Measurements from ENCODE around the gene BCL2.
A peak's percentile ranks its signal among the peaks of the same experiment; 100 is the strongest.

BCL2 gene

DNA sequence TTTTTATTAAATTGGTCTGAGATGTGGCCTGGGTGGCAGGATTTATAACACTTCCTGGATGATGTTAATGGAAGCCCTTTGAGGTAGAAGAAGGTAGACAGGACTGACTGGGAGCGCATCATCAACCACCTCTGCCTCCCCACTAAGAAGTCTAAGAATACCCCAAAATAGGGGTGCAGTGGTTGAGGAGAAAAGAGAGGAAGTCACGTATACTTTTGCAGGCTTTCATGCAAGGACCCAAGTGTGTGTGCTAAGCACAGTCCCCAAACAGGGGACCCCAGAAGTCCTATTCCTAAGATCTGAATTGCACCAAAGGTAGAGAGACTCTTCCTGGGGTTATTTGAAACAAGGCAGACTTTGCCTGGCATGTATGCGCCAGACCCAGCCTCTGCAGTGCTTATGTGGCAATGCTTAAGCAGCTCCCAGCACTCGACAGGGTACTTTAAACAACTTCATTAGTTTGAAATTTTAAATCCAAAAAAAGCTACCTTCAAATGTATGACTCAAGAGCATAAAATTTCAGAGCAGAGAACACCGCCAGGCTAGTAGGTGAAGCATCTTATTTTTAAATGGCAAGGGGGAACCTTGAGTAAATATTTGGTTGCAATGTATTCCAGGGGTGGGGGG lies 35.3 kb downstream of the BCL2 start:
- WGBS, 2 experiments (ENCODE audit: insufficient coverage in 2 of 2): 100% methylated on average over 2 to 4 of the region's 5 CpGs
- Histone ChIP-seq H3K4me3 (ENCODE audit: extremely low read depth, insufficient read depth, low read length, poor library complexity, severe bottlenecking) (no peak overlapping the region), H3K4me1 (ENCODE audit: control insufficient read depth, insufficient read depth, low read length, poor library complexity, severe bottlenecking) (no peaks in the 10 kb centered on the region), H3K36me3 (ENCODE audit: control insufficient read depth, insufficient read depth, low read length) (no peaks in the 10 kb centered on the region), H3K27ac (ENCODE audit: low read depth, low read length, severe bottlenecking) (no peak overlapping the region), H3K9me3 (ENCODE audit: control insufficient read depth, low read length) (no peaks in the 10 kb centered on the region)

DNA sequence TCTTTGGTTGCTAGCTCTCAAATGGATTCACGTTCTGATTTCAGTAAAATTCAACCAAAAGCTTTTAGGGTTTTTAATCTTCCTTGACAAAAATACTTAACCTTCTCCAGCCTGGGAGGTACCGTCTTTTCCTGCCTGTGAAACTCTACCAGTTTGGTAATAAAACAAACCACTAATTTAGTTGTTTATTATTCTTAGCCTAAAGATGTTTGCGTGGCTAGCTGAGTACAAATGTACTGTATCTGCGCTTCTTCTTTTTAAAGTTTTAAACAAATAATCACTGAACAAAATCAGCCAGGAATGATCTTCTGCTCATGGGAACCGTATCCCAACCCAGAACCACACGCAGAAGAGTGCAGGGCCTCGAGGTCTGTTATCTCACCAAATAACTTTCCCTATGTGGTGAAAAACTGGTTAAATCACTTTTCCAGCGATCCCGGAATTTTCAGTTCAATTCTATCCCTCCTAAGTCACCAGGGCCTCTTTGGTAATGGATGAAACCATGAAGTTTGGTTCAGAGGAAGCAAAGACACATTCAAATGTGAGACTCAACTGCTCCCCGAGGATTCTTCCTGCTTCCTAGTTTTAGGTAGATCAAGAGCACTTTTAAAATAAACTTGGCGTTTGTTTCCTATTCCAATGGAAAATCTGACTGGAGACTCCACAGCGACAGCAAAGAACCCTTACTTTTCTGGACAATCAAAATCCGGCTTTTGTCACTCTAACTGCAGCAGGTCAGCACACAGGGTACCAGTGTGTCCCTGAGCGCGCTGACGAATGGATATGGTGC lies 36.1 kb downstream of the BCL2 start:
- Histone ChIP-seq H3K9me3 (ENCODE audit: control insufficient read depth, low read length) (no peaks in the 10 kb centered on the region), H3K4me1 (ENCODE audit: control insufficient read depth, insufficient read depth, low read length, poor library complexity, severe bottlenecking) (no peaks in the 10 kb centered on the region), H3K4me3 (ENCODE audit: extremely low read depth, insufficient read depth, low read length, poor library complexity, severe bottlenecking) (no peak overlapping the region), H3K27ac (ENCODE audit: low read depth, low read length, severe bottlenecking) (no peak overlapping the region), H3K36me3 (ENCODE audit: control insufficient read depth, insufficient read depth, low read length) (no peaks in the 10 kb centered on the region)
- WGBS, 2 experiments (ENCODE audit: insufficient coverage in 2 of 2): 92 to 98% methylated on average over 7 to 11 of the region's 16 CpGs

DNA sequence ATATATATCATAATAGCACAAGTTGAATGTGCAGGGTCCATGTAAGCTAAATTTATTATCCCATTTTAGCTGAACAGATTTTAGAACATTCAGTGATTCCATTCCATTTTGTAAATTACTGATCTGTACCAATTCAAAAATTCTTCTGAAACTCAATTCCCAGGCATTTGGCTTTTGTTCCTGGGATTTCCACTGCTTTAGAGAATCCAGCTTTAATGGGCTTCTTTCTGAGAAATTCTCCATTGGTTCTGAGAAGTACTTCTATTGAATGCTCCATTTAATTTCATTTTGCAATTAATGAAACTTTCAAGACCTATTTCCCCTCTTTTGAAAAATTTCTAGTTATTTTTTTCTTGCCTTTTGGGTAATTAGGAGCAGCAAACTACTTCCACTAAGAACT lies 36.8 kb downstream of the BCL2 start:
- Histone ChIP-seq H3K36me3 (ENCODE audit: control insufficient read depth, insufficient read depth, low read length) (no peaks in the 10 kb centered on the region), H3K4me3 (ENCODE audit: extremely low read depth, insufficient read depth, low read length, poor library complexity, severe bottlenecking) (no peak overlapping the region), H3K9me3 (ENCODE audit: control insufficient read depth, low read length) (no peaks in the 10 kb centered on the region), H3K27ac (ENCODE audit: low read depth, low read length, severe bottlenecking) (no peak overlapping the region), H3K4me1 (ENCODE audit: control insufficient read depth, insufficient read depth, low read length, poor library complexity, severe bottlenecking) (no peaks in the 10 kb centered on the region)

DNA sequence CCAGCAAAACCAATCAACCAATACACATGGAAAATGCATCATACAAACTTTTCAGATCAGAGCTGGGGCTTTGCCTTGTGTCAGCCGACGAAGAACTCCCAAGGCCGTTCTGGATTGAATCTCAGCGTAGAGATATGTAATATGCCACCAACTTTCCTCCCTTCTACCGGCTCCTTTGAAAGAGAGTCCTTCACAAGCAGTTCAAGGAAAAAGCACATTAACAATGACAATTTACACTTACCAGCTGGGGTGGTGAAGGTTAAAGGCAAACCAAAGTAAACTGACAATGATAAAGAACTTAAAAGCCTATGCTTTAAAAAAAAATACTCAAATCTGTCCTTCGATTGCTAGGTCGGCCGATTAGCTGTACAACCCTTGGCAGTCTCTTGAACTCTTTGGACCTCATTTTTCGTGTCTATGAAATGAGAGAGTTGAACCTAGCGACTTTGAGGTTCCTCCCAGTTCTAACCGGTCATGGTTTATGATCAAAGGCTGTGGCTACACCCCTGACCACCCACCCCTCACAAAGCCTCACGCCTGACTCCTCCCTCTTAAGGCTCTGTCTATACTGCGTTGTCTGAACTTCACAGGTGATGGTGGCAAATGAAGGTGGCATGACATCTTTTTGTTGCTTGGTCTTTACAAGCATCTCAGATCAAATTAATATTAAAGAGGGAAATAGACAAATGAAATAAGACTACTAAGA lies 46.2 kb downstream of the BCL2 start:
- no peaks in the 10 kb centered on the region for H3K9me3 ChIP-seq (ENCODE audit: control insufficient read depth, low read length)
- H3K4me3 ChIP-seq (ENCODE audit: extremely low read depth, insufficient read depth, low read length, poor library complexity, severe bottlenecking): no peak overlapping the region
- H3K36me3 ChIP-seq (ENCODE audit: control insufficient read depth, insufficient read depth, low read length): no peaks in the 10 kb centered on the region
- no peaks in the 10 kb centered on the region for H3K4me1 ChIP-seq (ENCODE audit: control insufficient read depth, insufficient read depth, low read length, poor library complexity, severe bottlenecking)
- H3K27ac ChIP-seq (ENCODE audit: low read depth, low read length, severe bottlenecking): no peak overlapping the region
- 94 to 98% methylated on average over 7 to 8 of the region's 13 CpGs for WGBS, 2 experiments (ENCODE audit: insufficient coverage in 2 of 2)

DNA sequence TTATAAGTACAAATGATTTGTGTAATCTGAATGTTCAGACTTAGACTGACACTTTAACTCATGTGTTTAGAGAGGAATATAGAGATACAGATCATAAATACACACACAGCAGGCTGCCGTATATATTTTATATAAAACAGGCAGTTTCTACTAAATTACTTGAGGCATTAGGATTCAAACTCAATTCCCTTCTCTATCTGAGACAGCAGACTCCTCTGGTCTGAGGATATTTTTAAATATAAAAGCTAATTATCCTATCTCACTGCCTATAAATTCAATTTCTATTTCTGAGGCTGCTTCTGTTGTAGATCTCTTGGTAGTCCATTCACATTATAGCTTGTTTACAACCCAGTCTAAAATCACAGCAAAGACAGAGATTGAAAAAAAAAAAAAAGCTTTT lies 46.9 kb downstream of the BCL2 start:
- WGBS, 2 experiments (ENCODE audit: insufficient coverage in 2 of 2): no CpG with 5 or more reads among the region's 1 CpG
- H3K27ac ChIP-seq (ENCODE audit: low read depth, low read length, severe bottlenecking): no peak overlapping the region
- no peaks in the 10 kb centered on the region for H3K36me3 ChIP-seq (ENCODE audit: control insufficient read depth, insufficient read depth, low read length)
- H3K4me1 ChIP-seq (ENCODE audit: control insufficient read depth, insufficient read depth, low read length, poor library complexity, severe bottlenecking): no peaks in the 10 kb centered on the region
- no peak overlapping the region for H3K4me3 ChIP-seq (ENCODE audit: extremely low read depth, insufficient read depth, low read length, poor library complexity, severe bottlenecking)
- H3K9me3 ChIP-seq (ENCODE audit: control insufficient read depth, low read length): no peaks in the 10 kb centered on the region

DNA sequence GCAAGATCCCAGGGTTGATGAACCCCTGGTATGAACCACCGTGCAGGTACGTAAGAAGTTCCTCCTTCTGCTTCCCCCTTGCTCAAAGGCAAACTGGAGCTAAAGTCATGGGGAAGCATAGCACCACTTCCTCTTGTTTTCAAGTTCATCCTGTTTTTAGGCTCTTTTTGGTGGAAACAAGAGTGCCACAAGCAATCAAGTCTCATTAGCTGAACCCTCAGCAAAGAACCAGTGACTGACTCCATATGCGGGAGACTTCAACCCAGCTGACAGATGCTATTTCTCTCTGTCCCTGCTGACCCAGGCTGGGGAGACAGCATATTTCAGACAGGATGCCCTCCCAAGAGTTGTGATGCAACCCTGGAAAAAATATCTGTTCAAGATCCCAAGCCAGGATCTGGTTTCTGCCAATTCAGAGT lies 47.7 kb downstream of the BCL2 start:
- H3K4me3 ChIP-seq (ENCODE audit: extremely low read depth, insufficient read depth, low read length, poor library complexity, severe bottlenecking): no peak overlapping the region
- no peaks in the 10 kb centered on the region for H3K9me3 ChIP-seq (ENCODE audit: control insufficient read depth, low read length)
- no peaks in the 10 kb centered on the region for H3K36me3 ChIP-seq (ENCODE audit: control insufficient read depth, insufficient read depth, low read length)
- H3K4me1 ChIP-seq (ENCODE audit: control insufficient read depth, insufficient read depth, low read length, poor library complexity, severe bottlenecking): no peaks in the 10 kb centered on the region
- peak overlapping the region; percentile 25 for H3K27ac ChIP-seq (ENCODE audit: low read depth, low read length, severe bottlenecking)
- WGBS, 2 experiments (ENCODE audit: insufficient coverage in 2 of 2): 92 to 100% methylated on average over 3 of the region's 3 CpGs

DNA sequence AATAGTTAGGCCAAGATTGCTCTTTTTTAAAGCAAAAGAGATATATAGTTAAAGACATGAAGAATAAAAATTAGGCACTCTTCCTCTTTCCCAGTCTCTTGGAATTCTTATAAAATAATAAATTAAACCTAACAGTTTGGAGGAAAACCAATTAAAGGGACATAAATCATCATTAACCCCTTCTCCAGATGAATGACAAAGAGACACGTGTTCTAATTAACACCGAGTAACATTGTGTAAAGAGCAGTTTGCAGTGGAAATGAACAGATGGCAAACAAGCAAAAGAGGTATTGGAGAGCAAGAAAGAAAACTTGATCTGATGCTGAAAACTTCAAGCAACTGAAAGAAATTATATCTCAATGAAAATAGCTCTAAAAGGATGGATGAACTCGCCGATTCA lies 48.4 kb downstream of the BCL2 start:
- Histone ChIP-seq H3K36me3 (ENCODE audit: control insufficient read depth, insufficient read depth, low read length) (no peaks in the 10 kb centered on the region), H3K9me3 (ENCODE audit: control insufficient read depth, low read length) (no peaks in the 10 kb centered on the region), H3K27ac (ENCODE audit: low read depth, low read length, severe bottlenecking) (no peak overlapping the region), H3K4me1 (ENCODE audit: control insufficient read depth, insufficient read depth, low read length, poor library complexity, severe bottlenecking) (no peaks in the 10 kb centered on the region), H3K4me3 (ENCODE audit: extremely low read depth, insufficient read depth, low read length, poor library complexity, severe bottlenecking) (no peak overlapping the region)
- 89 to 97% methylated on average over 2 to 4 of the region's 4 CpGs for WGBS, 2 experiments (ENCODE audit: insufficient coverage in 2 of 2)

DNA sequence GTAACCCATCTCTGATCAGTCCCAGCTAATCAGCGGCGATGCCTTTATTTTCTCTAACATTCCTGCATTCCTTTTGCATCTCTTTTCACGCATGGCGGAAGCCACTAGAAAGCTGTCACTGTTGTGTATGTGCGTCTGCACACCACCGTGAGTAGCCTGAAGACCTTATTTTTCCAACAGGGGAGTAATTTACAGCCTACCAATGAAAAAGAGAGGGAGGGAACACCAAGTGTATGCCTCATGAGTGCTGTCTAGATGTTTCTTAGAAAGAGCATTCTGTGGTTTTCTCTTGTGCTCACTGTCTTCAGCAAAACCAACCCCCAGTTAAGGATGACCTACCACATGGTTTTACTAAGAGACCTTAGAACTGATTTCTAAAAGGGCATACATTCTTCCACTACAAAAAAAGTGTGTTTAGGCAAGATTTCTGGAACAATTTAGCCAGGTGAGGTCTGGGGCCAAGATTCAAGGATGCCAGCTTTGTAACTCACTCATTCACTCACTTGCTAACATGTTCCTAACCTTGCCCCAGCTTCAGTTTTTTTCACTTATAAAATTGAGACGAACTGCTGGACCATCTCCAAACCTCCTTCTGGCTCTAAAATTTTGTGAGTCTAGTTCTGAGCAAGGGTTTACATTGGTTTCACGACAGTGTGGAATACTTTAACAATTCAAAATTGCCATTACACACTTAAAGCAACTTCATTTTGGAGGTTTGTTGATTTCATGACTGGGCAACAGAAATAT lies 51.4 kb downstream of the BCL2 start:
- H3K36me3 ChIP-seq (ENCODE audit: control insufficient read depth, insufficient read depth, low read length): no peaks in the 10 kb centered on the region
- no peaks in the 10 kb centered on the region for H3K4me1 ChIP-seq (ENCODE audit: control insufficient read depth, insufficient read depth, low read length, poor library complexity, severe bottlenecking)
- H3K9me3 ChIP-seq (ENCODE audit: control insufficient read depth, low read length): no peaks in the 10 kb centered on the region
- WGBS, 2 experiments (ENCODE audit: insufficient coverage in 2 of 2): 88 to 89% methylated on average over 6 to 7 of the region's 8 CpGs
- no peak overlapping the region for H3K4me3 ChIP-seq (ENCODE audit: extremely low read depth, insufficient read depth, low read length, poor library complexity, severe bottlenecking)
- H3K27ac ChIP-seq (ENCODE audit: low read depth, low read length, severe bottlenecking): no peak overlapping the region

DNA sequence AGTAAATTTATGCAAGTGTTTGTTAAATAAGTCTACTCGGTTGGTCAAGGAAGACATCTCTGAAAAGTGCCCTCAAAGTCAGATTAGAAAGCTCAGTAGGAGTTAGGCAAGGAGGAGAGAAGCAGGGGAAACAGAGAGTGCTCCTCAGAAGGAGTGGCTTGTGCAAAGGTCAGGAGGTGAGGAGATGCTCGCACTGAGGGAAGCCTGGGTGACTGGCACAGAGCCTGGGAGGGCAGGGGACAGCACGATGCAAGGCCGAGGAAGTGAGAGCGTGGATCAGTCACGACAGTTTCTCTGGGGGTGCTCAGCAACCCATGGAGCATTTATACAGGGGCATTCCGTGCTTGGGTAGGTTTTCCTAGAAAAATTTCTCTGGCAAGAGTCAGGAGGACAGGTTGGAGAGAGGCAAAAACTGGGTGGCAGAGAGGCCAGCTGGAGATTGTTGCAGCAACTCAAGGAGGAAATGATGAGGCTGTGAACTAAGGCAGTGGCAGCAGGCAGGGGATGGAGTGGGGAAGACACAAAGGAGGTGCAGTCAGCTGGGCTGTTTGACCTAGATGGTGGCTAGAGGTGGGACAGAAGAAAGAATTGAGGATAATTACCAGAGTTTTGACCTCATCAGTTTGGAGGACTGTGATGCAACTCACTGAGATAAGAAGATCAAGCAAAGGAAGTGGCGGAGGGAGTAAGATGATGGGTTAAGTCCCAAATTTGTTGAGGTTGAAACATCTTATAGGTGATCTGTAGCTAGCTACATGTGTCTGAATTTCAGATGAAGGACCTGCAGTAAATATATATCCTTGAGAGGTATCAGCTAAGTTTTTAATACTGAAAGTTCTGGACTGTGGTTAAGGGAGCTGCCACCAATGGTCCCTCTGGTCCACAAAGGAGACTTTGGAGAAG lies 52.4 kb downstream of the BCL2 start:
- 95 to 96% methylated on average over 6 to 8 of the region's 8 CpGs for WGBS, 2 experiments (ENCODE audit: insufficient coverage in 2 of 2)
- Histone ChIP-seq H3K4me3 (ENCODE audit: extremely low read depth, insufficient read depth, low read length, poor library complexity, severe bottlenecking) (no peak overlapping the region), H3K9me3 (ENCODE audit: control insufficient read depth, low read length) (no peaks in the 10 kb centered on the region), H3K27ac (ENCODE audit: low read depth, low read length, severe bottlenecking) (no peak overlapping the region), H3K4me1 (ENCODE audit: control insufficient read depth, insufficient read depth, low read length, poor library complexity, severe bottlenecking) (no peaks in the 10 kb centered on the region), H3K36me3 (ENCODE audit: control insufficient read depth, insufficient read depth, low read length) (no peaks in the 10 kb centered on the region)

DNA sequence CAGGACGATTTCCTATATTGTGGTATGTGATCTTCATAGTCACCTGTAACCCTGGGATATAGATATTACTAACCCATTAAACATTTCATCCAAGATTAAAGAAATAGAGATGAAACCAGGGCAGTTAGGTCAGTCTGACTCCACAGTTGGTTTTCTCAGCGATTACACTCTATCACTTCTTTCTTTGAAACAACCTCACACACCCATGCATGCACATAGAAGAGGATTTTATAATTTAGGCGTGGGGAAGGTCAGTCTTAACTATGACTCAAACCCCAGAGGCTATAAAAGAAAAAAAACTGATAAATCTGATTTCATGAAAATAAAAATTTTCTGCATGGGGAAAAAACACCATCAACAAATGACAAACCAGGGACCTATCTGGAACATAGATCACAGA lies 54.2 kb downstream of the BCL2 start:
- H3K4me1 ChIP-seq (ENCODE audit: control insufficient read depth, insufficient read depth, low read length, poor library complexity, severe bottlenecking): no peaks in the 10 kb centered on the region
- H3K27ac ChIP-seq (ENCODE audit: low read depth, low read length, severe bottlenecking): no peak overlapping the region
- H3K9me3 ChIP-seq (ENCODE audit: control insufficient read depth, low read length): no peaks in the 10 kb centered on the region
- no CpG with 5 or more reads among the region's 3 CpGs for WGBS, 2 experiments (ENCODE audit: insufficient coverage in 2 of 2)
- no peak overlapping the region for H3K4me3 ChIP-seq (ENCODE audit: extremely low read depth, insufficient read depth, low read length, poor library complexity, severe bottlenecking)
- H3K36me3 ChIP-seq (ENCODE audit: control insufficient read depth, insufficient read depth, low read length): no peaks in the 10 kb centered on the region

All from mesodermal cell (in vitro differentiated cells).